GM20431 (cell line): Measurements from ENCODE around the gene CERS1.

Source experiments
- in situ Hi-C: fragments of 300-500 bp; cut with MseI, MboI; formaldehyde crosslinking; loops from one replicate; pipeline ENCODE4 v1.15.0; 2020; ENCODE audit warnings: low sequenced_read_pairs; ENCODE audit not compliant: unreplicated experiment

Gene CERS1

DNA sequence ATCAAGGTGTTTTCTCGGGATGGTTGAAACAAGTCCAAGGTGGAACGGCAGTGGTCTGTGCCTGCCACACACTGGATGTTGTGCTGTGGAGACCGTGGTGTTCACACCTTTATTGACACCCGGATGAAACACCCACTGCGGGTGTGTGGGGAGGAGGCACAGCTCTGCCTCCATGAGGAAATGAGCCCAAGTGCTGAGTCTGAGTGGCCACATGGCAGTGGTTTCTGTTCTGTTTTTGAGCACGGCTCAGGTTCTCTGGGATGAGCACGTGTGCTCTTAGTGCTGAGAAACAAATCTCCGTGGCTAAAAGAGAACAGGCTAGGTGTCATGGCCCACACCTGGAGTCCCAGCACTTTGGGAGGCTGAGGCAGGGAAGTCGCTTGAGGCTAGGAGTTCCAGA lies 34.7 kb downstream of the CERS1 start:
- in situ Hi-C loops = no loop called here

DNA sequence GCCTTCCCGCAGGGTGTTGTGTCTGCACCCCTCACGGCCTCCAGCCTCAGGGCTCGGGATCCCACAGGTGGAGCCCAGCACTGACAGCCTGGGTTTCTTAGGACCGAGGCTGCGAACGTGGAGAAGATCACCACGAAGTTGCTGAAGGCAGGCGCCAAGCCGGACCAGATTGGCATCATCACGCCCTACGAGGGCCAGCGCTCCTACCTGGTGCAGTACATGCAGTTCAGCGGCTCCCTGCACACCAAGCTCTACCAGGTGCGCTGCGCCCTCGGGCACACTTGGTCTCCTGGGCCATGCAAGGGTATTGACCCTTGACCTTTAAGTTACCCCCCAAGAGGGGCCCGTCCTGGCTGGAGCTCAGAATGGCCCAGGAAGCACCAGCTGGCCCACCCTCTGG lies 35.2 kb downstream of the CERS1 start:
- in situ Hi-C loops = no loop called here

DNA sequence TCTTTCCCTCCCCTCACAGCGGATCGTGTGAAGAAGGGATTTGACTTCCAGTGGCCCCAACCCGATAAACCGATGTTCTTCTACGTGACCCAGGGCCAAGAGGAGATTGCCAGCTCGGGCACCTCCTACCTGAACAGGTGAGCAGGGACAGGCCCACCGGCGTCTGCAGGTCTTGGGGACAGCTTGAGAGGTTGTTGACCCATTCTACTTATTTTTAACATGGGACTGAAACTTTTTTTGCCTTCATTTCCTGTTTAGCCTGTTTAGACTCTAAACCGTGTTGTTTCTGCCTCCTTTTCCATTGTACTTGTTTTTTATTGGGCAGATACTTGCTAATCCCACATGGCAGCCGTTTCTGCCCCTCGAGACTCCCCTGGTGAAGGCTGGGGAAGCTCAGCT lies 35.7 kb downstream of the CERS1 start:
- in situ Hi-C loops = no loop called here

DNA sequence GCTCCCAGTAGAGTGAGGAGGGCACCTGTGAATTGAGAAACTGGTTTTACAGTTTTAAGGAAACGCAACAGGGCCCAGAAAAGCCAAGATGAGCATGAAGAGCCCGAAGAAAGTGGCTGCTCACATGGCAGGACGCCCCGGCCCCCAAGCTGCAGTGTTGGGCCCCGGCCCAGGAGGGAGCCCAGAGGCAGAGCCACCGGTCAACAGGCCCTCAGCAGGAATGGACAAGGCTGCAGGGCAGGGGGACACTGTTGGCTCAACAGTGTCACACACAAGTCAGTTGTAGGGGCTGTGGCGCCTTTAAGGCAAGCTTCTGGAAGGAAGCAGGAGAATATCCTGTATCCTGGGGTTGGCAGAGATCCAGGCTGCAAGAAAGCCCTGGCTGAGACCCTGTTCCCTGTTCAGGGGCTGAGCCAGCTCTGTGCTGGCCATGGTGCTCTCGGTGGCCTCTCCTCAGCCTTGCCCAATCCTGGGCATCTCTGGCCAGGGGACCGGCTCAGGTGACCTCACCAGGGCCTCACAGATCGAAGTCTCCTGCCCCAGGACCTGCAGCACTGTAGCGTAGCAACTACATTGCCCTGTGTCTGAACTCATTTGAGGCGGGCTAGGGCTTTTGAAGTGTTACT lies 36.2 kb downstream of the CERS1 start:
- in situ Hi-C loops = no loop called here

- in situ Hi-C loops = no loop called here
These were observed 36.9 kb downstream of the CERS1 start for GRCh38 chr19:18858906-18859646.

- in situ Hi-C loops = no loop called here
These were observed 38.7 kb downstream of the CERS1 start for GRCh38 chr19:18857223-18857622.

DNA sequence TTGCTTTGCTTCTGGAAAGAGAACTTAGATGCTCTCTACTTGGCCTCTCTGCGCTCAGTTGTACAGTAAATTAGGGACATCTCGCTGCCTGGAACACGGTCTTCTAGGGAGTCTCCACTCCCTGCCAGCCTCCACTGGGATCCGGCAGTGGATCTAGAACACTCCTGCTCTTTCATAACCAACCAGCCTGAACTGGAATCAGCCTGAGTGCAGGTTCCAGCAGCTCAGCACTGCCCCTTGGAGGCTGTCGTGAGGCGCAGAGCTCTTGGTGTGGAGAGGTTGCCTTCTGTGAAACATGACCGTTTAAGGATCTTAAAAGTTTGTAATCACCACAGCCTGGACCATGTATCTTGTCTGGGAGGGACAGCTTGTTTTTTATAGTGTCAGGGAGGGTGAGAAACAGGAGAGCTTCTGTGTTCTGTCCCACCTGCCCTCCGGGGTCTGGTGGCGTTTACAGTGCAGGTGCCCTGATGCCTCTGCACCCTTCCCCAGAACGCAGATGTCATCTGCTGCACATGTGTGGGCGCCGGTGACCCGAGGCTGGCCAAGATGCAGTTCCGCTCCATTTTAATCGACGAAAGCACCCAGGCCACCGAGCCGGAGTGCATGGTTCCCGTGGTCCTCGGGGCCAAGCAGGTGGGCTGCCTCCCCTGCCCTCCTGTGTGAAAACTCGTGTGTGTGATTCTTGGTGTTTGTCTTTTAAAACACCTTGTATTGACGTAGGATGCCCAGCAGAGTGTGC lies 39.4 kb downstream of the CERS1 start:
- in situ Hi-C loops = no loop called here

DNA sequence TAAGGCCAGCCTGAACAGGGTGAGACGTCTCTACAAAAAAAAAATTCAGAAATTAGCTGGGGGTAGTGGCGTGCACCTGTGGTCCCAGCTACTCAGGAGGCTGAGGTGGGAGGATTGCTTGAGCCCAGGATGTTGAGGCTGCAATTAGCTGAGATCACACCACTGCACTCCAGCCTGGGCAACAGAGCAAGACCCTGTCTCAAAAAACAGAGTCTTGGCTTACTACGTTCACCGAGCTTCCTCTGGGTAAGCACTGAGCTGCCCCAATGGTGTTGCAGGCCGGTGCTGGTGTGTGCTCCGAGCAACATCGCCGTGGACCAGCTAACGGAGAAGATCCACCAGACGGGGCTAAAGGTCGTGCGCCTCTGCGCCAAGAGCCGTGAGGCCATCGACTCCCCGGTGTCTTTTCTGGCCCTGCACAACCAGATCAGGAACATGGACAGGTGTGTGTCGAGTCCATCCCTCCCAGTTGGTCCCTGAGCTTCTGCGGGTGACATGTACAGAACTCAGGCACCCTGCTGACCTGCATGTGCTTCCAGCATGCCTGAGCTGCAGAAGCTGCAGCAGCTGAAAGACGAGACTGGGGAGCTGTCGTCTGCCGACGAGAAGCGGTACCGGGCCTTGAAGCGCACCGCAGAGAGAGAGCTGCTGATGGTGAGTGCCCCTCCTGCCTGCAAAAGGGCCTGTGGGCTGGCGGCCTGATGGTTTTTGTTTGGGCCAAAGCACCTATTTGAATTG lies 40.1 kb downstream of the CERS1 start:
- in situ Hi-C loops = no loop called here

DNA sequence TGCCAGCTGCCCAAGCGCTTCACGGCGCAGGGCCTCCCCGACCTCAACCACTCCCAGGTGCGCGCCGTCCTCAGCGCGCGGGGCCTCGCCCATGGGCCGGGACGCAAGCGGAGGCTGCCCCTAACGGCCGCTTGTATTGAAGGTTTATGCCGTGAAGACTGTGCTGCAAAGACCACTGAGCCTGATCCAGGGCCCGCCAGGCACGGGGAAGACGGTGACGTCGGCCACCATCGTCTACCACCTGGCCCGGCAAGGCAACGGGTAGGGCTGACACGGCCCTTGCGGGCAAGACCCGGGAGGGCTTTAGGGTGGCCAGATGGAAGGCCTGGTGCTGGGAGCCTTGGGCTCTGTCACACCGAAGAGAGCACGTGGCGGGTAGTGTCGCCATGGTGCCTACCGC lies 41.0 kb downstream of the CERS1 start:
- in situ Hi-C loops = no loop called here

DNA sequence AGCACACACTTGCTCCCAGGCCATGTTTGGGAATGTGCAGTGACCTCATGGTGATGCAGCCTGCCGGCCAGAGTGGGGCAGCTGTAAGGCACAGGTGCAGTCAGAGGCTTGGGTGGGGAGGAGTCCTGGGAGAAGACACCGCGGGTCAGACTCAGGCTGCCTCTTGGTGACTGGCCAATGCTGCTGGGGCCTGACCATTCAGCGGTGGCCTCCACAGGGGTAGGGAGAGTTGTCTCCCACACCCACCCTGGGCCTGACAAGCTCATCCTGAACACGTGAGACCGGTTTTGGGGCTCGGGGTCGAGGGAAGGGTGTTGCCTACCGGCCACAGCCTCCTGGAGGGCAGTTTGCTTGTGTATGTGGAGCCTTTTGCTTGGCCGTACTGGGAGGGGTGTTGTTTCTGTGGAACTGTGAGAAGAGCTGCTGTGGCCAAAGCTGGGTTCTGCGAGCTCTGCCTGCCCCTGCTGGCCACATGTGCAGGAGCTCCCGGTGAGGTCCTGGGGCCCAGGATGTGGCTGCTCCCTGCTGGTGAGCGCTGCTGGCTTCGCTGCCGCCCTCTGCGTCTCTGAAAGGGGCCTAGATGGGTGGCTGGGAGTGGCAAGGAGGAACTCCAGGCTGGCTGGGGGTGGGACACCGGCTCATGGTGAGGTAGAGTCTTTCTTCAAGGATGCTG lies 42.1 kb downstream of the CERS1 start:
- in situ Hi-C loops = no loop called here

DNA sequence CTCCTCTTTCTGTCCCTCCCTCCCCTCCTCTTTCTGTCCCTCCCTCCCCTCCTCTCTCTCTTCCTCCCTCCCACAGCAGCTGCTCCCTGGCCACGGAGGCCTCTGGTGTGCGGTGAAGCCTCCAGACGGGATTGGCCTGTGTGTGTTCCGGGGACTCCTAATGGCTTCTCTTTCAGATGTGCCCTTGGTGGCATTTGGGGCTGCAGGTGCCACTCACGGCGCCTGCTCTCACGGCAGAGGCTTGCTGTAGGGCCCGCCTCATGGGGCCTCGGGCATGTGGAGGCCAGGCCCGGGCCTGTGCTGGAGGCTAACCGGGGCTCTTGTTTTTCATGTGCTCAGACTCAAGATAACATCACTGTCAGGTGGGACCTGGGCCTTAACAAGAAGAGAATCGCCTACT lies 43.3 kb downstream of the CERS1 start:
- in situ Hi-C loops = no loop called here

GRCh38 chr19:18851673-18852325 lies 44.2 kb downstream of the CERS1 start:
- in situ Hi-C loops = no loop called here

GRCh38 chr19:18850471-18851375 lies 45.2 kb downstream of the CERS1 start:
- in situ Hi-C loops = no loop called here

GRCh38 chr19:18849838-18850400 lies 46.0 kb downstream of the CERS1 start:
- in situ Hi-C loops = no loop called here

DNA sequence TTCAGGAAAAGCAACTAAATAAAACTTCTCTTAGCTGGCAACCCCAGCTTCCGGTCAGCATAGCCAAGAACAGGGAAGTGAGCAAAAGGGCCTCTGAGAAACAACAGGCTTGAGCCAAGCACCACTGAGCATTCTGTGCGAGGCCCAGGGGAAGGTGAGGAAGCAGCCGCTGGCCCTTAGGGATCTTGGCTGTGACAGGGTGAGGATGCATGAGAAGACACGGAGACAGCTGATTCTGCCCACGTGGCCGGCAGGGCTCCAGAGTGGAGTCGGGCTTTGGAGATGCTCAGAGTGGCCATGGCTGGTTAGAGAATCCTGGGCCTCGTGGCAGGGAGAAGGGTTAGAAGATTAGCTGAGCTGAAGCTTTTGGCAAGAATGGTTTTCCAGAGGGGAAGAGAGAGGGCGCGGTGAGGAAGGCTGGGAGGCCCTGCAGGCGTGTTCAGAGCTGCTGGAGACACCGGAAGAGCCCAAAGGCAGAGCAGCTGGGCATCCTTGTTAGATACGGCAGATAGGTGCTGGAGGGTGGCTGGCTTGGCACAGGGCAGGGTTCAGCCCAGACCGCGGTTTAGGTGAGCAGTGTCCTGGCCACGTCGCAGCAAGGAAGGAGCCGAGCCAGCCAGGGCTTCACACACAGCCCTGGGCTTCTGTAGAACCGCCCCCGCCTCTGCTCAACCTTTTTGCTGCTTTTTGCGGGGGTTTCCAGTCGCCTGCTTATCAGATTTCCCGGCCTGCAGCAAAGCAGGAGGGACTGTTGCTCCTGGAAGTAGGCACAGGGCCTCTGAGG lies 46.9 kb downstream of the CERS1 start:
- in situ Hi-C loops = no loop called here

- in situ Hi-C loops = no loop called here
These were observed 48.2 kb downstream of the CERS1 start for GRCh38 chr19:18847549-18848463.
